ENCODE measurements around the gene BOD1L2. TPM values are rescaled to one million over a fixed set of nuclear protein-coding genes. Genes with fewer than 3 reads are reported as not detected.

The BOD1L2 gene
- total RNA-seq, 1 experiment from 2014 or later: not detected

GRCh38 chr18:57154191-57154830 lies 7.4 kb downstream of the BOD1L2 start:
- Histone ChIP-seq H3K9me3 (ENCODE audit: control insufficient read depth in 1 of 2, insufficient read depth in 1 of 2, low read depth in 1 of 2, low read length in 2 of 2) (no peaks in the 10 kb centered on the region), H3K36me3 (ENCODE audit: control insufficient read depth in 1 of 2, insufficient read depth in 2 of 2, low read length in 2 of 2) (no peaks in the 10 kb centered on the region), H3K9me2 (ENCODE audit: insufficient read depth) (no peaks in the 10 kb centered on the region), H3K4me1 (ENCODE audit: control insufficient read depth in 1 of 2, insufficient read depth in 2 of 2, low read length in 2 of 2) (no peaks in the 10 kb centered on the region), H4K20me1 (ENCODE audit: insufficient read depth) (no peaks in the 10 kb centered on the region), H3K79me2 (ENCODE audit: insufficient read depth, low read length) (no peaks in the 10 kb centered on the region), H3K27me3 (ENCODE audit: insufficient read depth, low read length) (peaks cover 19% of the 10 kb centered on the region), H3K4me3 (replicated peaks in 1 of 2; ENCODE audit: low read depth in 1 of 2, low read length in 2 of 2) (no peak overlapping the region), H2AFZ (ENCODE audit: low read depth, low read length, poor library complexity, severe bottlenecking) (no peak overlapping the region), H3K4me2 (ENCODE audit: low read length) (no peak overlapping the region), H3K9ac (ENCODE audit: low read length) (no peak overlapping the region), H3K27ac (ENCODE audit: low read depth, low read length) (no peak overlapping the region)
- ChIA-PET RAD21 (ENCODE audit: low non-redundant PET in 1 of 2, low total read pairs in 2 of 2, uncharacterized antibody in 2 of 2, unreplicated experiment in 2 of 2) (no interaction called here), CTCF (no interaction called here), POLR2A (no interaction called here)
- DNase-seq (ENCODE audit: low read depth, low spot score) (no peak), ATAC-seq (no peak)
- TF ChIP-seq SIN3A (IDR thresholded peaks at IDR 0.05; ENCODE audit: low read depth) (no peak), RAD21 (IDR thresholded peaks at IDR 0.05; ENCODE audit: low read depth) (no peak), ELF1 (IDR thresholded peaks at IDR 0.05; ENCODE audit: borderline replicate concordance, low read depth) (no peak), SRF (IDR thresholded peaks at IDR 0.05; ENCODE audit: low read depth) (no peak)
- intact Hi-C loops (cut with micrococcal nuclease): no loop called here
- no TSS peak for BruUV-seq (replicated peaks)

DNA sequence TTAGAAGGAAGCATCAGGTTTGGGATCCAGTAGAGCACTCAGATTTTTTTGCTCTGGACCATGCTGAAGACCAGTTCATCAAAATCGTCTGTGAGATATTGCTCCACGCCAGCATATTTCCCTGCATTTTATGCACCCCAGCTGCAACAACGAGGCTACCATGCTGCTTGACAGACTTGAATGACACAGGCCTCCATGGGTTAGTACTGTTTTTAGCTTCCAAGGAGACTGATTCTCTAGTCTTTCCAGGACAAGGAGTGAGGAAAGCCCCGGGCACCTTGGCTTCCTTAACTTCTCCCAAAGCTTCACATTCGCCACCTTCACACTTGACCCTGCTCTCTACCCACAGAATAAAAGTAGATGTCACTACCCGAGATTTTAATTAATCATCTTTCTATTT lies 17.5 kb downstream of the BOD1L2 start:
- POLR2A ChIA-PET: no interaction called here
- no peaks in the 10 kb centered on the region for H3K4me1 ChIP-seq (ENCODE audit: control insufficient read depth in 1 of 2, insufficient read depth in 2 of 2, low read length in 2 of 2)
- no TSS peak for BruUV-seq (replicated peaks)
- no peaks in the 10 kb centered on the region for H3K36me3 ChIP-seq (ENCODE audit: control insufficient read depth in 1 of 2, insufficient read depth in 2 of 2, low read length in 2 of 2)
- H3K27ac ChIP-seq (ENCODE audit: low read depth, low read length): no peak overlapping the region
- DNase-seq (ENCODE audit: low read depth, low spot score): no peak
- no peaks in the 10 kb centered on the region for H4K20me1 ChIP-seq (ENCODE audit: insufficient read depth)
- no peak overlapping the region for H3K4me2 ChIP-seq (ENCODE audit: low read length)
- no peak for ATAC-seq
- CTCF ChIA-PET: no interaction called here
- H3K27me3 ChIP-seq (ENCODE audit: insufficient read depth, low read length): peaks cover 30% of the 10 kb centered on the region
- H3K9me2 ChIP-seq (ENCODE audit: insufficient read depth): no peaks in the 10 kb centered on the region
- RAD21 ChIA-PET (ENCODE audit: low non-redundant PET in 1 of 2, low total read pairs in 2 of 2, uncharacterized antibody in 2 of 2, unreplicated experiment in 2 of 2): no interaction called here
- TF ChIP-seq, protein P1, sequence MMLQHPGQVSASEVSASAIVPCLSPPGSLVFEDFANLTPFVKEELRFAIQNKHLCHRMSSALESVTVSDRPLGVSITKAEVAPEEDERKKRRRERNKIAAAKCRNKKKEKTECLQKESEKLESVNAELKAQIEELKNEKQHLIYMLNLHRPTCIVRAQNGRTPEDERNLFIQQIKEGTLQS (IDR thresholded peaks at IDR 0.05): no peak
- no peak for TF ChIP-seq ZFX (IDR thresholded peaks at IDR 0.05)
- no peak for TF ChIP-seq RAD21 (IDR thresholded peaks at IDR 0.05; ENCODE audit: low read depth)
- TF ChIP-seq MAX (IDR thresholded peaks at IDR 0.05): no peak
- intact Hi-C loops (cut with micrococcal nuclease): no loop called here
- no peak overlapping the region for H3K9ac ChIP-seq (ENCODE audit: low read length)
- no peak overlapping the region for H2AFZ ChIP-seq (ENCODE audit: low read depth, low read length, poor library complexity, severe bottlenecking)
- H3K9me3 ChIP-seq (ENCODE audit: control insufficient read depth in 1 of 2, insufficient read depth in 1 of 2, low read depth in 1 of 2, low read length in 2 of 2): no peaks in the 10 kb centered on the region
- H3K4me3 ChIP-seq (replicated peaks in 1 of 2; ENCODE audit: low read depth in 1 of 2, low read length in 2 of 2): no peak overlapping the region
- no peaks in the 10 kb centered on the region for H3K79me2 ChIP-seq (ENCODE audit: insufficient read depth, low read length)

All from HCT116 (cell line).